Right hindlimb (tissue), 1 donor: ENCODE results near the gene STAT4.

Experiments
- DNase-seq: peaks from one replicate; pipeline ENCODE4 v3.0.0-alpha.2; 2018

Gene STAT4

GRCh38 chr2:191144217-191144616, 6.6 kb downstream of the STAT4 start:
- DNase-seq, result no peak

- no peak for DNase-seq
Observed at GRCh38 chr2:191143791-191144190, 7.0 kb downstream of the STAT4 start.

GRCh38 chr2:191128911-191129304, 21.9 kb downstream of the STAT4 start:
- DNase-seq, result no peak

- DNase-seq, result no peak
Observed at GRCh38 chr2:191128172-191128910, 22.5 kb downstream of the STAT4 start.

GRCh38 chr2:191127235-191127634, 23.6 kb downstream of the STAT4 start:
- DNase-seq, result no peak

GRCh38 chr2:191126386-191127085, 24.3 kb downstream of the STAT4 start:
- no peak for DNase-seq

GRCh38 chr2:191125646-191126045, 25.1 kb downstream of the STAT4 start:
- DNase-seq, result no peak

- no peak for DNase-seq
Observed at GRCh38 chr2:191122638-191123294, 28.0 kb downstream of the STAT4 start.

GRCh38 chr2:191117341-191117740, 33.5 kb downstream of the STAT4 start:
- DNase-seq, result no peak

GRCh38 chr2:191115804-191116203, 35.0 kb downstream of the STAT4 start:
- no peak for DNase-seq

- DNase-seq, result no peak
Observed at GRCh38 chr2:191115391-191115790, 35.4 kb downstream of the STAT4 start.

GRCh38 chr2:191114403-191114886, 36.3 kb downstream of the STAT4 start:
- no peak for DNase-seq

- DNase-seq, result no peak
Observed at GRCh38 chr2:191113761-191114160, 37.0 kb downstream of the STAT4 start.

GRCh38 chr2:191112448-191112901, 38.3 kb downstream of the STAT4 start:
- DNase-seq, result no peak

- DNase-seq, result no peak
Observed at GRCh38 chr2:191109888-191110287, 40.9 kb downstream of the STAT4 start.

- no peak for DNase-seq
Observed at GRCh38 chr2:191108331-191108730, 42.5 kb downstream of the STAT4 start.

GRCh38 chr2:191105082-191105481, 45.7 kb downstream of the STAT4 start:
- no peak for DNase-seq

- no peak for DNase-seq
Observed at GRCh38 chr2:191103774-191104173, 47.0 kb downstream of the STAT4 start.

- no peak for DNase-seq
Observed at GRCh38 chr2:191100216-191100615, 50.6 kb downstream of the STAT4 start.

GRCh38 chr2:191087311-191087710, 63.5 kb downstream of the STAT4 start:
- no peak for DNase-seq

- no peak for DNase-seq
Observed at GRCh38 chr2:191086706-191087105, 64.1 kb downstream of the STAT4 start.

- no peak for DNase-seq
Observed at GRCh38 chr2:191083540-191083939, 67.3 kb downstream of the STAT4 start.

GRCh38 chr2:191082321-191082720, 68.5 kb downstream of the STAT4 start:
- DNase-seq, result no peak
